OCI-LY7 (cell line): Measurements from ENCODE around the gene MLPH.

Experiments used
- EZH2phosphoT487 ChIP-seq: fragments of 200-600 bp; sonication (generic); IDR thresholded peaks from 2 replicates; pipeline ENCODE4 v1.6.1; 2018; ENCODE audit warnings: low read depth, borderline replicate concordance, mild to moderate bottlenecking, mixed run types, antibody characterized with exemption, low read length, moderate library complexity, mixed read lengths
- TF ChIP-seq, protein P1 (sequence below): fragments of 200-600 bp; sonication (generic); conservative IDR thresholded peaks from 2 replicates; pipeline ENCODE4 v1.5.1; 2014; ENCODE audit warnings: mild to moderate bottlenecking, antibody characterized with exemption, low read length, moderate library complexity, mixed read lengths

DNA sequence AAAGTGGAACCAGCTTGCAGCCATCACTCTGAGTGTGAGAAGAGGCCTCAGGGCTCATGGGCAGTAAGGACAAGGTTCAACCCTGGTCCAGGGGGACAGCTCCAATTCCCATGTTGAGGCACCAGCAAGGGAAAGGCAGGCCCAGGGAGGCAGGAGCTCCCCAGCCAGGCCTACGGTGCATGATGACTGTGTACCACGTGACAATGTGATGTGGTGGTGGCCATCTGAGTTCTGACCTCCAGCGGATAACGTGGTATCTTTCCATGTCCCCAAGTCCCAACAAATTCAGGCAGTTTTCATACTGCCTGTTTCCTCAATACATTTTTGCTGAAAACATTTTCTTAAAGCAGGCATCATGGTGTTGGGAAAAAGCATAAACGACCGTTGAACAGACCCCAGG lies 36.9 kb upstream of the MLPH start:
- TF ChIP-seq, protein P1, sequence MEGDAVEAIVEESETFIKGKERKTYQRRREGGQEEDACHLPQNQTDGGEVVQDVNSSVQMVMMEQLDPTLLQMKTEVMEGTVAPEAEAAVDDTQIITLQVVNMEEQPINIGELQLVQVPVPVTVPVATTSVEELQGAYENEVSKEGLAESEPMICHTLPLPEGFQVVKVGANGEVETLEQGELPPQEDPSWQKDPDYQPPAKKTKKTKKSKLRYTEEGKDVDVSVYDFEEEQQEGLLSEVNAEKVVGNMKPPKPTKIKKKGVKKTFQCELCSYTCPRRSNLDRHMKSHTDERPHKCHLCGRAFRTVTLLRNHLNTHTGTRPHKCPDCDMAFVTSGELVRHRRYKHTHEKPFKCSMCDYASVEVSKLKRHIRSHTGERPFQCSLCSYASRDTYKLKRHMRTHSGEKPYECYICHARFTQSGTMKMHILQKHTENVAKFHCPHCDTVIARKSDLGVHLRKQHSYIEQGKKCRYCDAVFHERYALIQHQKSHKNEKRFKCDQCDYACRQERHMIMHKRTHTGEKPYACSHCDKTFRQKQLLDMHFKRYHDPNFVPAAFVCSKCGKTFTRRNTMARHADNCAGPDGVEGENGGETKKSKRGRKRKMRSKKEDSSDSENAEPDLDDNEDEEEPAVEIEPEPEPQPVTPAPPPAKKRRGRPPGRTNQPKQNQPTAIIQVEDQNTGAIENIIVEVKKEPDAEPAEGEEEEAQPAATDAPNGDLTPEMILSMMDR: no peak
- no peak for TF ChIP-seq EZH2phosphoT487
